Hepatocyte (in vitro differentiated cells): ENCODE results near the gene CPT1A. TPM values are rescaled to one million over a fixed set of nuclear protein-coding genes. Genes with fewer than 3 reads are reported as not detected.
A peak's percentile ranks its signal among the peaks of the same experiment; 100 is the strongest.

Source experiments
- DNase-seq: peaks from one replicate; pipeline ENCODE4 v3.0.0-alpha.2; 2016; ENCODE audit warnings: low spot score
- H2AFZ ChIP-seq: fragments of 200-600 bp; sonication (generic); 2 replicates; pipeline ENCODE4 v1.6.0; 2016; ENCODE audit warnings: antibody characterized with exemption, mild to moderate bottlenecking
- H3K27ac ChIP-seq: fragments of 200-600 bp; sonication (generic); 2 replicates; pipeline ENCODE4 v1.5.1; 2016; ENCODE audit warnings: mild to moderate bottlenecking
- H3K27me3 ChIP-seq: fragments of 200-600 bp; sonication (generic); 2 replicates; pipeline ENCODE4 v1.6.1; 2016
- H3K36me3 ChIP-seq: fragments of 200-600 bp; sonication (generic); replicated peaks from 2 replicates; pipeline ENCODE4 v1.5.1; 2016; ENCODE audit warnings: low read depth; ENCODE audit not compliant: insufficient read depth
- H3K4me1 ChIP-seq: fragments of 200-600 bp; sonication (generic); 2 replicates; pipeline ENCODE4 v1.5.1; 2016; ENCODE audit warnings: mild to moderate bottlenecking, moderate library complexity; ENCODE audit not compliant: insufficient read depth
- H3K4me2 ChIP-seq: fragments of 200-600 bp; sonication (generic); 2 replicates; pipeline ENCODE4 v1.6.0; 2016
- H3K4me3 ChIP-seq: fragments of 200-600 bp; sonication (generic); 2 replicates; pipeline ENCODE4 v1.5.1; 2016; ENCODE audit warnings: mild to moderate bottlenecking
- H3K79me2 ChIP-seq: fragments of 200-600 bp; sonication (generic); 2 replicates; pipeline ENCODE4 v1.6.0; 2017; ENCODE audit warnings: mild to moderate bottlenecking
- H3K9me2 ChIP-seq: fragments of 200-600 bp; sonication (generic); replicated peaks from 2 replicates; pipeline ENCODE4 v1.6.0; 2017; ENCODE audit warnings: mild to moderate bottlenecking; ENCODE audit not compliant: insufficient read depth
- H3K9me3 ChIP-seq: fragments of 200-600 bp; sonication (generic); 2 replicates; pipeline ENCODE4 v1.5.1; 2016; ENCODE audit warnings: low read depth, mild to moderate bottlenecking
- H4K20me1 ChIP-seq: fragments of 200-600 bp; sonication (generic); 2 replicates; pipeline ENCODE4 v1.6.0; 2016; ENCODE audit warnings: mild to moderate bottlenecking; ENCODE audit not compliant: insufficient read depth, poor library complexity, severe bottlenecking
- CTCF ChIP-seq: fragments of 200-600 bp; sonication (generic); IDR thresholded peaks from 2 replicates; pipeline ENCODE4 v1.5.1; 2016; ENCODE audit warnings: antibody characterized with exemption, mild to moderate bottlenecking; ENCODE audit not compliant: poor library complexity
- EZH2 ChIP-seq: fragments of 200-600 bp; sonication (generic); IDR thresholded peaks from 2 replicates; pipeline ENCODE4 v1.6.1; 2016; ENCODE audit warnings: antibody characterized with exemption, mild to moderate bottlenecking, borderline replicate concordance
- EZH2phosphoT487 ChIP-seq: fragments of 200-600 bp; sonication (generic); IDR thresholded peaks from one replicate; pipeline ENCODE4 v1.6.1; 2018; ENCODE audit warnings: antibody characterized with exemption, mild to moderate bottlenecking, low read depth, moderate library complexity; ENCODE audit not compliant: unreplicated experiment, severe bottlenecking
- WGBS: methylation state at CpG from one replicate; pipeline ENCODE4 v1.1.6; 2016; ENCODE audit warnings: low lambda C conversion rate; ENCODE audit errors: missing lambda C conversion rate; 5-methylcytosine and 5-hydroxymethylcytosine counted together
- polyA plus RNA-seq: library from polyadenylated mRNA; unstranded; fragments of >200 nt; fragmentation: Nextera tagmentation; extraction: Ambion mirVana; gene quantifications from 2 replicates; pipeline ENCODE4 v1.2.1, GENCODE V29; 2016
- total RNA-seq: library from RNA; depleted of rRNA; stranded (reverse); fragments of >200 nt; gene quantifications from 2 replicates; pipeline ENCODE4 v1.2.3, GENCODE V29; 2014

CPT1A gene
- total and polyA plus RNA-seq, 2 experiments from 2014 or later = 8.3 to 24.8 TPM

DNA sequence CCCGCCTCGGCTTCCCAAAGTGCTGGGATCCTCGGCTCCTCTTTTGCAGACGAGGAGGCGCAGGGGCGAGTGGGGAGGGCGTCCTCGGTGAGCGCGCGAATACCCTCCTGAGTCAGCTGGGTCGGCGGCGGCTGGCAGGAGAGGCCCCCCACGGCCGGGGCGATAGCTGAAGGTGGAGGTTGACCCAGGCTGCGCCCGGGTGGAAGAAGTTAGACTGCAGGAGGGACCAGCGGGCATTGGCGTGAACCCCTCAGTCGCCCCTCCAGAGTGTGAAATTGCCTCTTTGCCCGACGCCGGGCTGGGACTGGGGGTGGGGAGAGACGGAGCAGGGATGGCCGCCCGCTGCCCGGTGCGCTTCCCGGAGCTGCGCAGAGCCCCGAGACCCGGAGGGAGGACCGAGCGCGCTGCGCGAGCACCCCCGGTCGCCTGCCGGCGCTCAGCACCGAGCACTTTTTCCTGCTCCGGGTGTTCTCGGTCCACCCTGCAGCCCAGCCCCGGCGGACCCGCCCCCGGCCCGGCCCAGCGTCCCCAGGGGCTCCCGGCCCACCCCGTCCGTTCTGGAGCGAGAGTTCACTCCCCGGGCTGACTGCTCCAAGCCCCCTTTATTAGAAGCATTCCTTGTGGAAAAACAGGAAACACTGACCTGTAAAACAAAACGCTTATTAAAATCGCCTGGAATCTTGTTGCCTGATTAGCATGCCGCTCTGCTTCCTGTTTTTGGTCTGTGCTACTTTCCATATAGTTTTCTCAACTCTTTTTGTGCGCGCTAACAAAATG lies 13.7 kb upstream of the CPT1A start:
- TF ChIP-seq EZH2 = no peak
- TF ChIP-seq CTCF = peak; percentile 40
- Histone ChIP-seq H3K4me1 (peaks cover 14% of the 10 kb centered on the region), H3K4me2 (peak overlapping the region; percentile 80), H3K79me2 (no peaks in the 10 kb centered on the region), H3K27ac (peak overlapping the region; percentile 51), H3K4me3 (peak overlapping the region; percentile 22), H3K9me3 (no peaks in the 10 kb centered on the region), H4K20me1 (no peaks in the 10 kb centered on the region), H3K27me3 (peaks cover 12% of the 10 kb centered on the region), H3K36me3 (no peaks in the 10 kb centered on the region), H2AFZ (peak overlapping the region; percentile 67), H3K9me2 (no peaks in the 10 kb centered on the region)
- peak; percentile 75 for DNase-seq
- WGBS = 11% methylated on average over 37 of the region's 62 CpGs

DNA sequence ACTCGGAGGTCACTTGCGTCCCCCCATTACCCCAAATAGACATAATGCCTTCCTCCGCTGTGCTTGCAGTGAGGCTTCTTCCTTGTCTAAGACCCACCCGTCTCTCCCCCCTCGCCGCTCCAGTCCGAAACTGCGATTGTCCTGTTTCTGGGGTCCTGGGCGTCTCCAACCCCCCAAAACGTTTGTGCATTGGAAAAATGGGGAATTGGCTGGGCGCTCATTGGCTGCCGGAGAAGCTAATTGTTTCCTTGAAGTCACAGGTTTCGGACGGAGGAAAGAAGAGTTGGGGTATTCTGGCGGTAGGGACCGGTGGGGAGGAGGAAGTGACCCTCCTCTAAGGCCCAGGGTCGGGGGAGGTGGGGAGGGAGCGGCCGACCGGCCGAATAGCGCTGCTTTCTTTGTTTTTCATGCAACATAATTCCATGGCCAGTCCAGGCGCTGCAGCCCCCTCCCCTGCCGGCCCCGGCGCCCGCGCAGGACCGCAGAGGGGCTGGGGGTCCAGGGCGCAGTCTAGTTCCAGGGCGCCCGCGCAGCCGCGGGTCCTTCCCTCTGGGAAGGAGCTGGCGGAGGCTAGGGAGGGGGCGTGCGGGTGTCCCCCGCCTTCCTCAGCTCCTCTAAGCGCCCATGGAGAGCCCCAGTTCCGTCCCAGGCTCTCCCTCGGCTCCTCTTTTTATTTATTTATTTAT lies 12.7 kb upstream of the CPT1A start:
- WGBS = 18% methylated on average over 39 of the region's 42 CpGs
- DNase-seq = no peak
- Histone ChIP-seq H3K36me3 (no peaks in the 10 kb centered on the region), H3K9me2 (no peaks in the 10 kb centered on the region), H3K79me2 (no peaks in the 10 kb centered on the region), H3K4me2 (peak overlapping the region; percentile 80), H2AFZ (peak overlapping the region; percentile 67), H4K20me1 (no peaks in the 10 kb centered on the region), H3K4me3 (peak overlapping the region; percentile 22), H3K27ac (peak overlapping the region; percentile 51), H3K9me3 (no peaks in the 10 kb centered on the region), H3K4me1 (peaks cover 14% of the 10 kb centered on the region), H3K27me3 (peaks cover 12% of the 10 kb centered on the region)
- TF ChIP-seq CTCF = no peak
- TF ChIP-seq EZH2 = no peak
- no peak for TF ChIP-seq EZH2phosphoT487

DNA sequence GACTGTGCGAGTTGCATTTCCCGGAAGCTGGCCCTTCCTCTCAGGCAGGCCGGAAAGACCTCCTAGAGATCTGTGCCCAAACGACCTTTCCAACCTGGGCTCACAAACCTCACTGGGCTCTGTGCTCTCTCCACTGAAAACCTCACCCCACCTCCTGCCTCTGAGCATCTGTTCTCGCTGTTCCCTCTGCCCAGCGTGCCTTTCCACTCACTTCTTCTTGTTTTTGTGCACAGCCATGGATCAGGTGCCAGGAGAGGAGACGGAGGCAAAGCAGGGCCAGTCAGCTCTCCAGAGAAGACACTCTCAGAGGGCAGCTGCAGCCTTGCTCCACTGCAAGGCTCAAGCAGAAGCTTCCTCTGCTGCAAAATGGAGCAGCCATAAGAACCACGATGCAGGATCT lies 10.9 kb upstream of the CPT1A start:
- DNase-seq = no peak
- H3K36me3 ChIP-seq = no peaks in the 10 kb centered on the region
- no peak overlapping the region for H3K4me3 ChIP-seq
- peaks cover 12% of the 10 kb centered on the region for H3K27me3 ChIP-seq
- H3K9me2 ChIP-seq = no peaks in the 10 kb centered on the region
- H3K9me3 ChIP-seq = no peaks in the 10 kb centered on the region
- H3K4me1 ChIP-seq = peaks cover 14% of the 10 kb centered on the region
- H3K4me2 ChIP-seq = no peak overlapping the region
- no peak for TF ChIP-seq EZH2
- no peak for TF ChIP-seq CTCF
- no peak for TF ChIP-seq EZH2phosphoT487
- H4K20me1 ChIP-seq = no peaks in the 10 kb centered on the region
- no peak overlapping the region for H3K27ac ChIP-seq
- WGBS = 80% methylated on average over 8 of the region's 8 CpGs
- H2AFZ ChIP-seq = no peak overlapping the region
- H3K79me2 ChIP-seq = no peaks in the 10 kb centered on the region
